ENCODE data around the gene GIMAP5. TPM values are rescaled to one million over a fixed set of nuclear protein-coding genes. Genes with fewer than 3 reads are reported as not detected.
"Not testable (repeated sequence)": the region's sequence is repeated elsewhere in the genome, so short reads cannot be mapped to it uniquely, and the experiment has no call there.

The GIMAP5 gene
- total RNA-seq, 3 donors from 2014 or later, result 3.1 to 10.3 (median 9.3) TPM

DNA sequence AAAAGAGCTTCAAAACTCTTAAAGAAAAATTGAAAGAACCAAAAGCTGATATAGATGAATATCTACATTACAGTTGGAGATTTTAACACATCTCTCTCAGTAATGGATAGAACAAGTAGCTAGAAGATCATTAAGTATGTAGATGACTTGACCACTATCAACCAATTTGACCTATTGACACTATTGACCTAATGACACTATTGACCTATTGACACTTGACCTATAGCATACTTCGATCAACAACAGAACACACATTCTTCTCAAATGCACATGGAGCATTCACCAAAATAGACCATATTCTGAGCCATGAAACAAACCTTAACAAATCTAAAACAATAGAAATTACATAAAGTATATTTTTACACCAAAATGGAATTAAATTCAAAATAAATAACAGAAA lies 22.3 kb downstream of the GIMAP5 start:
- Histone ChIP-seq H3K4me3 (no peak overlapping the region), H3K4me1 (ENCODE audit: low read depth) (no peaks in the 10 kb centered on the region), H3K9me3 (no peaks in the 10 kb centered on the region), H3K36me3 (ENCODE audit: low read depth) (no peaks in the 10 kb centered on the region)
- TF ChIP-seq, protein P1, sequence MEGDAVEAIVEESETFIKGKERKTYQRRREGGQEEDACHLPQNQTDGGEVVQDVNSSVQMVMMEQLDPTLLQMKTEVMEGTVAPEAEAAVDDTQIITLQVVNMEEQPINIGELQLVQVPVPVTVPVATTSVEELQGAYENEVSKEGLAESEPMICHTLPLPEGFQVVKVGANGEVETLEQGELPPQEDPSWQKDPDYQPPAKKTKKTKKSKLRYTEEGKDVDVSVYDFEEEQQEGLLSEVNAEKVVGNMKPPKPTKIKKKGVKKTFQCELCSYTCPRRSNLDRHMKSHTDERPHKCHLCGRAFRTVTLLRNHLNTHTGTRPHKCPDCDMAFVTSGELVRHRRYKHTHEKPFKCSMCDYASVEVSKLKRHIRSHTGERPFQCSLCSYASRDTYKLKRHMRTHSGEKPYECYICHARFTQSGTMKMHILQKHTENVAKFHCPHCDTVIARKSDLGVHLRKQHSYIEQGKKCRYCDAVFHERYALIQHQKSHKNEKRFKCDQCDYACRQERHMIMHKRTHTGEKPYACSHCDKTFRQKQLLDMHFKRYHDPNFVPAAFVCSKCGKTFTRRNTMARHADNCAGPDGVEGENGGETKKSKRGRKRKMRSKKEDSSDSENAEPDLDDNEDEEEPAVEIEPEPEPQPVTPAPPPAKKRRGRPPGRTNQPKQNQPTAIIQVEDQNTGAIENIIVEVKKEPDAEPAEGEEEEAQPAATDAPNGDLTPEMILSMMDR (IDR thresholded peaks at IDR 0.05), result no peak
- intact Hi-C loops (cut with DNase I, micrococcal nuclease), result no loop called here
- ATAC-seq, result no peak
- no peak for DNase-seq

DNA sequence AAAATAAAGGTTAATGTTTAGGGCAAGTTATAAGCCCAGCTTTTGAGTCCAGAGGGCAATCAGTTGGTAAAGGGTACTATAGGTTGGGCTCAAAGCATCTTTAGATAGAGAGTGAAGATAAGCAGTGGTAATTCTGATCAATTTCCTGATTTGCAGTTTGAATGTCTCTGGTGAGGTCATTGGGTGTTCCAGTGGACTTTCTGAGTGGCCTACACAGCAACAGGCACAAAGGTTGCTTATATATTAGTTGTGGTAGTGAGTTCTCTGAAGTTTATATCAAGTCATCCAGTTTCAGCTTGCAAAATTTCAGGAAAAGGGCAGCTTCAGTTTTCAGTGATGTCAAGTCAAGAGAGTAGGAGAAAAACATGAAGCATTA lies 29.1 kb downstream of the GIMAP5 start:
- Histone ChIP-seq H3K4me3 (no peak overlapping the region), H3K9me3 (no peaks in the 10 kb centered on the region), H3K4me1 (ENCODE audit: low read depth) (no peaks in the 10 kb centered on the region), H3K36me3 (ENCODE audit: low read depth) (no peaks in the 10 kb centered on the region)
- no peak for DNase-seq
- TF ChIP-seq, protein P1 (IDR thresholded peaks at IDR 0.05), result no peak
- intact Hi-C loops (cut with DNase I, micrococcal nuclease), result no loop called here
- ATAC-seq, result peak; percentile 97

DNA sequence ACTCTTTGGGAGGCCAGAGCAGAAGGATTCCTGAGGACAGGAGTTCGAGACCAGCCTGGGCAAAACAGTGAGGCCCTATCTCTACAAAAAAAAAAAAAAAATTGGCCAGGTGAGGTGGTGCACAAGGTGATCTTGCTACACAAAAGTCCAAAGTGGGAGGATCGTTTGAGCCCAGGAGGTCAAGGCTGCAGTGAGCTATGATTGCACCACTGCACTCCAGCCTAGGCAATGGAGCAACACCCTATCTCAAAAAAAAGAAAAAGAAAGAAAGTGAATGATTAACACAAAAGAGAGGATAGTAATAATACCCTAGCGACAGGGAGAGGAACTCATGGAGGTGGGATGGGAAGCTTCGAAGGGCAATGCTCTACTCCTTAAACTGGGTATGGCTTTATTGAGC lies 32.5 kb downstream of the GIMAP5 start:
- intact Hi-C loops (cut with DNase I, micrococcal nuclease), result loop anchor here in 1 of 2 donors (10.0 kb wide), 2 partner anchors 125 to 215 kb away; no protein-coding TSS in a partner anchor
- Histone ChIP-seq H3K4me3 (no peak overlapping the region), H3K9me3 (no peaks in the 10 kb centered on the region), H3K36me3 (ENCODE audit: low read depth) (no peaks in the 10 kb centered on the region), H3K4me1 (ENCODE audit: low read depth) (no peaks in the 10 kb centered on the region)
- DNase-seq (no peak), ATAC-seq (no peak)
- TF ChIP-seq, protein P1 (IDR thresholded peaks at IDR 0.05), result no peak

DNA sequence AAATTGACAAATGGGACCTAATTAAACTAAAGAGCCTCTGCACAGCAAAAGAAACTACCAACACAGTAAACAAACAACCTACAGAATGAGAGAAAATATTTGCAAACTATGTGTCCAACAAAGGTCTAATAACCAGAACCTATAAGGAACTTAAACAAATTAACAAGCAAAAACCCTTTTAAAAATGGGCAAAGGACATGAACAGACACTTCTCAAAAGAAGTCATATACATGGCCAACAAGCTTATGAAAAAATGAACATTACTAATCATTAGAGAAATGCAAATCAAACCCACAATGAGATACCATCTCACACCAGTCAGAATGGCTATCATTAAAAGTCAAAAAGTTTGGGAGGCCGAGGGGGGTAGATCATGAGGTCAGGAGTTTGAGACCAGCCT lies 36.9 kb downstream of the GIMAP5 start:
- intact Hi-C loops (cut with DNase I, micrococcal nuclease), result loop anchor here in 1 of 2 donors (10.0 kb wide), 2 partner anchors 121 to 211 kb away; no protein-coding TSS in a partner anchor
- not testable (repeated sequence) for ATAC-seq; H3K4me1 ChIP-seq (ENCODE audit: low read depth); H3K36me3 ChIP-seq (ENCODE audit: low read depth); H3K9me3 ChIP-seq; DNase-seq; H3K4me3 ChIP-seq

DNA sequence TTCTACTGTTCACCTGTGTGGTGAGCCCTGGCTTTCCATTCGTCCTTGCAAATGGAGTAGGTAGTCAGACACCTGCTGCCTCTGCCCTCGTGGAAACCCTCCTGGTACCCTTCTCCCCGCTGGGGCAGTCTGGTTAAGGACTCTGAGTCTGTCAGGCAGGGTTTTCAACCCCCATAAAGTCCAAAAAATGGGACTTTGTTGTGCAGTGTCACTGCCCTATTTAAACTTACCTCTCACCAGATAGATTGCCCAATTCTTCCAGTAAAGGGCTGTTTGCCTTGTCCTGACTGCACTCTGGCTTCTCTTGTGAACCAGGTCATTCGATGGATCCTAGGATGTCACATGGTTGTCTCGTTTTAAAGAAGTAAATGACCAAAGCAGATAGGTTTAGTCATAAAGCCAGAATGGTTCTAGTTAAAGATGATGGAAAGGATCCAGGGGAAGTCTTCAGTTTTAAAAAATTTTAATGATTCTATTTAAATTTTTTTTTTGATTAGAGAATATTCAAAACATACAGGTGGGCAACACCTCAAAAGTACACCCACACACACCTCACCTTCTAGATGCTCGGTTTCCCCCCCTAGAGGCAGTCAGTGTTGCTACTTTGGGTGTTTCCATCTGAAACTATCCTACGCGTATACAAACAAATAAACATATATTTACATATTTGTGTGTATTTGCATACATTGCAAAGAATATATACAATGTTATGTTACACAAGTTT lies 41.0 kb downstream of the GIMAP5 start:
- no peak for ATAC-seq
- intact Hi-C loops (cut with DNase I, micrococcal nuclease), result loop anchor here (2.0 to 10.0 kb wide), 3 partner anchors 99 to 207 kb away; no protein-coding TSS in a partner anchor
- Histone ChIP-seq H3K4me3 (no peak overlapping the region), H3K9me3 (no peaks in the 10 kb centered on the region), H3K4me1 (ENCODE audit: low read depth) (peaks cover 4% of the 10 kb centered on the region), H3K36me3 (ENCODE audit: low read depth) (no peaks in the 10 kb centered on the region)
- TF ChIP-seq, protein P1 (IDR thresholded peaks at IDR 0.05), result no peak
- DNase-seq, result peak in 1 of 3 donors; percentile 6

DNA sequence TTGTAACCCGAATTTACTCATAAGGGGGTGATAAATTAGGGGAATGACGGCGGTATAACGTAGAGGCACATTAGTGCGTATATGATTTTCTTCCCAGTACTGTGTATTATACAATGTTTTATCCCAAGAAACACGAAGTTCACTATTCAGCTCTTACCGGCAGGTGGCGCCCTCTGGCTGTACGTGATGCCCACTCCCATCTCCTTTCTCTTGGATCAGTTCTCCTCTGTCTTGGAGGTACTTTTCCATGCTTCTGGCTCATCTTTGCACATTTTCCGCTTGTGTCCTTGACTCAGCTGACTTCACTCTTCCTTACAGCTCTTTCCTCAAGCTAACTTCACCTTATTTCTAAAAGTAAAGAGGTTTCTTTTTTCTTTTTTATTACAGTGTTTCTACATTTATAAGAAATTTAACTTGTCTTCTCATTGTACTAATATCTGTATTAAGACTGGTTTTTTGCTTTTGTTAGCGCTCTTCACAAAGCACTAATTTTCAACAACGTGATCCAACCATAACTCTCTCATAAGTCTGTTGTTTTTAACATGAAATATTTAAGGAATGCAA lies 41.6 kb downstream of the GIMAP5 start:
- H3K4me3 ChIP-seq, result no peak overlapping the region
- intact Hi-C loops (cut with DNase I, micrococcal nuclease), result loop anchor here (2.0 to 10.0 kb wide), 3 partner anchors 98 to 206 kb away; no protein-coding TSS in a partner anchor
- H3K4me1 ChIP-seq (ENCODE audit: low read depth), result peaks cover 9% of the 10 kb centered on the region
- no peaks in the 10 kb centered on the region for H3K9me3 ChIP-seq
- ATAC-seq (peak; percentile 96), DNase-seq (peak; percentile 84 to 96 (median 90))
- TF ChIP-seq, protein P1 (IDR thresholded peaks at IDR 0.05), result peak; percentile 81
- H3K36me3 ChIP-seq (ENCODE audit: low read depth), result no peaks in the 10 kb centered on the region

Measured in mucosa of descending colon (tissue), 3 donors.